Epithelial cell of esophagus (primary cell): ENCODE data around the gene TMC7.

Experiments
- DNase-seq: peaks from one replicate; pipeline ENCODE4 v3.0.0; 2010; ENCODE audit warnings: low read depth
- H3K4me3 ChIP-seq: 2 replicates; pipeline ENCODE4 v1.5.1; 2011; ENCODE audit warnings: mild to moderate bottlenecking, low read length, control low read depth
- TF ChIP-seq, protein P1 (sequence below): IDR thresholded peaks from 2 replicates; pipeline ENCODE4 v1.5.1; 2011; ENCODE audit warnings: low read depth, mild to moderate bottlenecking, low read length, control low read depth, inconsistent platforms; ENCODE audit not compliant: insufficient read depth; ENCODE audit errors: missing control alignments

The TMC7 gene

DNA sequence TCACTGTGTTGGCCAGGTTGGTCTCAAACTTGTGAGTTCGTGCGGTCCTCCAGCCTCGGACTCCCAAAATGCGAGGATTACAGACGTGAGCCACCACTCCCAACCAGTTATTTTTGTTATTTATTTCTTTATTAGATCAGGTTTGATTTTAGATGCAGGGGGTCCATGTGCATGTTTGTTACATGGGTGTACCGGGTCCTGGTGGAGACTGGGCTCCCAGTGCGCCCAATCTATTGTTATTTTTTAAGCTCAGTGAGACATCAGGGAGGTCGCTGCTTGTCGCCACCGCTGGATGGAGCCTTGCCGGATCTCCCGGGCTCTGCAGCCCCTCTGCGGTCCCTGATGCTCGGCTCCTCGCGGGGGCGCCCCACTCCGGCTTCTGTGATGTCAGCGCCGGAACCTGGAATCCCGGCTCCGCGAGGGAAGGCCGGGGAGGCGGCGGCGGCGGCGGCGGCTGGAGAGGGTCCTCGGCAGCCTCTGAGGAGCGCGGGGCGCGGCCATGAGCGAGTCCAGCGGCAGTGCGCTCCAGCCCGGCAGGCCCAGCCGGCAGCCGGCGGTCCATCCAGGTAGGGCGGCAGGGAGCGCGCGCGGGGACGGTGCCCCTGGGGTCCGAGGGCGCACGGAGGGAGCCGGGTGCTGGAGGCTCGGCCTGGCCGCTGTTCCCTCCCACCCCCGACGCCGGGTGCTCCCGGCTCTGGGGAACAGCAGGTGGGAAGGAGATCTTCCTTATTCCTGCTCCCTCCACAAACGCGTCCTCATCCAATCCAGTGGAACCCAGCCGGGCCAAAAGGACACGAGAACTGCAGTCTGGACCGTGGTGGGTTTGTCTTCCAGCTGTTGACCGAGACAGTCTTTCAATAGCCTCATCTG is at the start of gene TMC7:
TMC7 (plus strand) TSS at position 370 of the 870 bp plus-strand sequence; CDS start at position 500, 130 bp downstream.
- peak within 1 kb of the TSS; percentile 65 for H3K4me3 ChIP-seq
- peak; percentile 90 for DNase-seq
- TF ChIP-seq, protein P1, sequence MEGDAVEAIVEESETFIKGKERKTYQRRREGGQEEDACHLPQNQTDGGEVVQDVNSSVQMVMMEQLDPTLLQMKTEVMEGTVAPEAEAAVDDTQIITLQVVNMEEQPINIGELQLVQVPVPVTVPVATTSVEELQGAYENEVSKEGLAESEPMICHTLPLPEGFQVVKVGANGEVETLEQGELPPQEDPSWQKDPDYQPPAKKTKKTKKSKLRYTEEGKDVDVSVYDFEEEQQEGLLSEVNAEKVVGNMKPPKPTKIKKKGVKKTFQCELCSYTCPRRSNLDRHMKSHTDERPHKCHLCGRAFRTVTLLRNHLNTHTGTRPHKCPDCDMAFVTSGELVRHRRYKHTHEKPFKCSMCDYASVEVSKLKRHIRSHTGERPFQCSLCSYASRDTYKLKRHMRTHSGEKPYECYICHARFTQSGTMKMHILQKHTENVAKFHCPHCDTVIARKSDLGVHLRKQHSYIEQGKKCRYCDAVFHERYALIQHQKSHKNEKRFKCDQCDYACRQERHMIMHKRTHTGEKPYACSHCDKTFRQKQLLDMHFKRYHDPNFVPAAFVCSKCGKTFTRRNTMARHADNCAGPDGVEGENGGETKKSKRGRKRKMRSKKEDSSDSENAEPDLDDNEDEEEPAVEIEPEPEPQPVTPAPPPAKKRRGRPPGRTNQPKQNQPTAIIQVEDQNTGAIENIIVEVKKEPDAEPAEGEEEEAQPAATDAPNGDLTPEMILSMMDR: peak; percentile 76

GRCh38 chr16:18936727-18937340 is 46.9 kb upstream of the TMC7 start:
- no peak for DNase-seq
- TF ChIP-seq, protein P1: no peak
- no peak overlapping the region for H3K4me3 ChIP-seq

GRCh38 chr16:18937390-18937789 is 46.3 kb upstream of the TMC7 start:
- H3K4me3 ChIP-seq: no peak overlapping the region
- DNase-seq: no peak
- TF ChIP-seq, protein P1: no peak

DNA sequence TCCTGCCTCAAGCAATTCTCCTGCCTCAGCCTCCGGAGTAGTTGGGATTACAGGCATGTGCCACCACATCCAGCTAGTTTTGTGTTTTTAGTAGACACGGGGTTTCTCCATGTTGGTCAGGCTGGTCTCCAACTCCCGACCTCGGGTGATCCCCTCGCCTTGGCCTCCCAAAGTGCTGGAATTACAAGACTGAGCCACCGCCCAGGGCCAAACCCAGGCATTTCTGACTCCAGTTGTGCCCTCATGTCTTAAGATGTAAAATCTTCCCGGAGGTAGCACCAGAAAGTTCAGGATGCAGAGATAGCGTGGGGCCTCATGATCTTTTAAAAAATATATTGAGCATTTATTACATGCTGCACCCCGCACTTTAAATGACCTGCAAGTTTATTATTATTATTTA is 44.7 kb upstream of the TMC7 start:
- H3K4me3 ChIP-seq: no peak overlapping the region
- TF ChIP-seq, protein P1: no peak
- no peak for DNase-seq

- TF ChIP-seq, protein P1: no peak
- DNase-seq: no peak
- no peak overlapping the region for H3K4me3 ChIP-seq
Measured at GRCh38 chr16:18941471-18941870, 42.3 kb upstream of the TMC7 start.

- TF ChIP-seq, protein P1: no peak
- no peak overlapping the region for H3K4me3 ChIP-seq
- peak; percentile 56 for DNase-seq
Measured at GRCh38 chr16:18942061-18942460, 41.7 kb upstream of the TMC7 start.
